Brain microvascular endothelial cell (primary cell): ENCODE results near the gene ATP5F1D.
A peak's percentile ranks its signal among the peaks of the same experiment; 100 is the strongest.

Experiments
- DNase-seq: peaks from one replicate; pipeline ENCODE4 v3.0.0-alpha.2; 2020
- H3K27ac ChIP-seq: fragments of 250-450 bp; sonication (Bioruptor Pico); 2 replicates; pipeline ENCODE4 v1.5.1; 2020; ENCODE audit warnings: mild to moderate bottlenecking, moderate library complexity
- H3K27me3 ChIP-seq: fragments of 250-450 bp; sonication (Bioruptor Pico); replicated peaks from 2 replicates; pipeline ENCODE4 v1.5.1; 2020; ENCODE audit warnings: mild to moderate bottlenecking
- H3K36me3 ChIP-seq: fragments of 250-450 bp; sonication (Bioruptor Pico); replicated peaks from 2 replicates; pipeline ENCODE4 v1.5.1; 2020; ENCODE audit warnings: mild to moderate bottlenecking
- H3K4me3 ChIP-seq: 2 replicates; pipeline ENCODE4 v1.5.1; 2011; ENCODE audit warnings: low read depth, mild to moderate bottlenecking, control low read depth, low read length, moderate library complexity
- in situ Hi-C: cut with HindIII; loops from 2 replicates; pipeline ENCODE4 v1.10.0; 2017; ENCODE audit warnings: low sequenced_read_pairs, low pct_ligation_motif_present
- TF ChIP-seq, protein P1 (sequence below): IDR thresholded peaks from 2 replicates; pipeline ENCODE4 v1.5.1; 2011; ENCODE audit warnings: low read depth, mild to moderate bottlenecking, moderate library complexity, low read length, control low read depth, inconsistent platforms; ENCODE audit errors: missing control alignments

Gene ATP5F1D

DNA sequence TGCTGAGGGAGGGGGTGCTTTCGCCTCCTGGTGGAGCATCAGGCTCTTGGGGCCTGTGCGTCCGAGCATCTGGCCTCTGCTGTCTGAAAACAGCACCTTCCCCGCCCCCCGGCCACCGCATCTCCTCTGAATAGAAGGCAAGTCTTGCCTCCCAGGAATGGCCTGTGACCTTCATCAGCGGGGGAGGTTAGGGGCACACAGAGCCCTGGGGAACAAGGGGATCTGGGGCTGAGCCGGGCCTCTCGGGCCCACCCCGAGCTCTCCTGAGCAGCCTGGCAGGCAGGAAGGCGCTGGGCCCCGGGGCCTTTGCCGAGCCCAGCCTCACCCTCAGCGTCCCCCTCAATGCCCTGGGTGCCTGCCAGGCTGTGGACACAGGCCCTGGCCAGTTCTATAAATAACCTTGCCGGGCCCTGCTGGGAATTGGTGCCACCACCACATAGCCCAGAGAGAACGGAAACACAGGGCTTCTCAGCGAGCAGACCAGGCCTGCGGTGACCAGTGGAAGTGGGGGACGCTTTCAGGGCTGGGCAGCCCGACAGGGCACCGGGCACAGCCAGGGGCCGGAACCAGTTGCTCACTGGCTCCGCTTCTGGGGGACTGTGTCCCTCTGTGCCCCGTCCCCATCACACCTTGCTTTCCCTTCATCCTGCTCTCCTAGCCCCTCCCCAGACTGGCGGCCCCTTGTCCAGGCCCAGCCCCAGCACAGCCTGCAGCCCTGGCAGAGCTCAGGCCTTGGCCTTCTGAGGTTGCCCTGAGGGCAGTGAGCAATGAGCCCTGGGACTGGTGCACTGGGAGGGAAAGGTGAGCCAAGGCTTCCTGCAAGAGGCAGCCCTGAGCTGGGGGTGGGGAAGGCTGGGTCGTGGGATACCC is 26.5 kb upstream of the ATP5F1D start:
- no peaks in the 10 kb centered on the region for H3K27me3 ChIP-seq
- no peak for DNase-seq
- H3K27ac ChIP-seq, result peak overlapping the region; percentile 25
- in situ Hi-C loops, result no loop called here
- H3K36me3 ChIP-seq, result peaks cover 5% of the 10 kb centered on the region
- TF ChIP-seq, protein P1, sequence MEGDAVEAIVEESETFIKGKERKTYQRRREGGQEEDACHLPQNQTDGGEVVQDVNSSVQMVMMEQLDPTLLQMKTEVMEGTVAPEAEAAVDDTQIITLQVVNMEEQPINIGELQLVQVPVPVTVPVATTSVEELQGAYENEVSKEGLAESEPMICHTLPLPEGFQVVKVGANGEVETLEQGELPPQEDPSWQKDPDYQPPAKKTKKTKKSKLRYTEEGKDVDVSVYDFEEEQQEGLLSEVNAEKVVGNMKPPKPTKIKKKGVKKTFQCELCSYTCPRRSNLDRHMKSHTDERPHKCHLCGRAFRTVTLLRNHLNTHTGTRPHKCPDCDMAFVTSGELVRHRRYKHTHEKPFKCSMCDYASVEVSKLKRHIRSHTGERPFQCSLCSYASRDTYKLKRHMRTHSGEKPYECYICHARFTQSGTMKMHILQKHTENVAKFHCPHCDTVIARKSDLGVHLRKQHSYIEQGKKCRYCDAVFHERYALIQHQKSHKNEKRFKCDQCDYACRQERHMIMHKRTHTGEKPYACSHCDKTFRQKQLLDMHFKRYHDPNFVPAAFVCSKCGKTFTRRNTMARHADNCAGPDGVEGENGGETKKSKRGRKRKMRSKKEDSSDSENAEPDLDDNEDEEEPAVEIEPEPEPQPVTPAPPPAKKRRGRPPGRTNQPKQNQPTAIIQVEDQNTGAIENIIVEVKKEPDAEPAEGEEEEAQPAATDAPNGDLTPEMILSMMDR, result peak; percentile 41
- H3K4me3 ChIP-seq, result no peak overlapping the region

DNA sequence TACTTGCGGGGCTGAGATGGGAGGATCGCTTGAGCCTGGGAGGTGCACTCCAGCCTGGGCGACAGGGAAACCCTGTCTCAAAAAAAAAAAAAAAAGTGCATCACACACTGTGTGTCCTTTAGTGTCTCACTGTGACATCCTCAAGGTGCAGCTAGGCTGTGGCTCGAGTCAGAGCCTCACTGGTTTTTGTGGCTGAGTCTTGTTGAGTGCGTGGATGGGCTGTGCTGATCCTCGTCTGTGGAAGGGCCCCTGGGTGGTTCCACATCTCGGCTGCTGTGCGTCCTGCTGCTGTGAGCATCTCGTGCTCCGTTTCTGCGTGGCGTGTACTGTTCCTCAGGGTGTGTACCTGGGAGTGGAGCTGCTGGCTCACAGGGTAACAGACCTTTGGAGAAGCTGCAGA is 24.8 kb upstream of the ATP5F1D start:
- Histone ChIP-seq H3K4me3 (no peak overlapping the region), H3K36me3 (peaks cover 13% of the 10 kb centered on the region), H3K27ac (no peak overlapping the region), H3K27me3 (no peaks in the 10 kb centered on the region)
- DNase-seq, result no peak
- in situ Hi-C loops, result no loop called here
- TF ChIP-seq, protein P1, result no peak

DNA sequence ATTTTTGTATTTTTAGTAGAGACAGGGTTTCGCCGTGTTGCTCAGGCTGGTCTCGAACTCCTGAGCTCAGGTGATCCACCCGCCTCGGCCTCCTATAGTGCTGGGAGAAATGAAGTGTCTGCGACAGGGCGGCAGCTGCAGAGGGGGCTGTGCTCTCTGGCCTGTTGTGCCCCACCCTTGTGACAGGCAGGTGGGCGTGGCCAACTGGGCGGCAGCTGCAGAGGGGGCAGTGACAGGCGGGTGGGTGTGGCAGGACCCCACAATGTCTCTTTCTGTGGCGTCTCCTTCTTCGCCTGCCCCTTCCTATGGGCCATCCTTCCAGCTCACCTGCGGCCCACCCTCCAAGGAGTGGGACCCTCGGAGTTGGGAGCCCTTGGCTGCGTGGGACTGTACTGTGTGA is 24.2 kb upstream of the ATP5F1D start:
- no peak for DNase-seq
- in situ Hi-C loops, result no loop called here
- Histone ChIP-seq H3K27ac (no peak overlapping the region), H3K27me3 (no peaks in the 10 kb centered on the region), H3K4me3 (no peak overlapping the region), H3K36me3 (peaks cover 13% of the 10 kb centered on the region)
- TF ChIP-seq, protein P1, result no peak

DNA sequence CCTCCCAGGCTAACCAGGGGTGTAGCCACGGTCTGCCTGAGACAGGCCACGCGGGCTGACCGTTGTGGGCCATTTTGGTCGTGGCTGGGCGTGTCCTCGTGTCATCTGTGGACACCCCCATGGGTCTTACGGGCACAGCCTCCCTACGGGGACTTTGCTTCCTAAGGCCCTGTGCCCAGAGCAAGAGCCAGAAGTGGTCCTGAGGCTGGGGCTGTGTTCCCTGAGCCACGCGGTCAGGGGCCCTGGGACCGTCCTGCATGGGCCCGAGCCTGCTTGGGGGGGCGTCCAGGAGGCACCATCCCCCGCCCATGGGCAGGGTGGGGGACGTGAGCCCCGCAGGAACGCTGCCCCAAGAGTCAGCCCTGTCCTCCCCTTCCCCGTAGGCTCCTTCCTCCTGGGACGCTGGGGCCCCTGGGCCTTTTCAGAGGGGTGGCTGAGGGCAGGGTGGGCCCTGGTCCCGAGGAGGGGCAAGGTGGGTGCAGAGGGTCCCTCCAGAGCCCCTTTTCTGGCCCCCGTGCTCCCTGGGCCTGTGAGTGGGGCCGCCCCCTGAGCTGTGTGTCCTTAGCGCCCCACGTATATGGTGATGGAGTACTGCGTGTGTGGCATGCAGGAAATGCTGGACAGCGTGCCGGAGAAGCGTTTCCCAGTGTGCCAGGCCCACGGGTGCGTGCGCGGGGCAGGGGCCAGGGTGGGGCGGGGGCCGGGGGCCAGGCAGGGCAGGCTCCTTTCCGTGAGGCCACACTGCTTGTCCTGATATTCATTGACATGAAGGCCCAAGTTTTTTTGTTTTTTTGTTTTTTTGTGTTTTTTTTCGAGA is 22.6 kb upstream of the ATP5F1D start:
- no peaks in the 10 kb centered on the region for H3K27me3 ChIP-seq
- TF ChIP-seq, protein P1, result no peak
- H3K4me3 ChIP-seq, result no peak overlapping the region
- no peak overlapping the region for H3K27ac ChIP-seq
- in situ Hi-C loops, result no loop called here
- peaks cover 17% of the 10 kb centered on the region for H3K36me3 ChIP-seq
- DNase-seq, result no peak

DNA sequence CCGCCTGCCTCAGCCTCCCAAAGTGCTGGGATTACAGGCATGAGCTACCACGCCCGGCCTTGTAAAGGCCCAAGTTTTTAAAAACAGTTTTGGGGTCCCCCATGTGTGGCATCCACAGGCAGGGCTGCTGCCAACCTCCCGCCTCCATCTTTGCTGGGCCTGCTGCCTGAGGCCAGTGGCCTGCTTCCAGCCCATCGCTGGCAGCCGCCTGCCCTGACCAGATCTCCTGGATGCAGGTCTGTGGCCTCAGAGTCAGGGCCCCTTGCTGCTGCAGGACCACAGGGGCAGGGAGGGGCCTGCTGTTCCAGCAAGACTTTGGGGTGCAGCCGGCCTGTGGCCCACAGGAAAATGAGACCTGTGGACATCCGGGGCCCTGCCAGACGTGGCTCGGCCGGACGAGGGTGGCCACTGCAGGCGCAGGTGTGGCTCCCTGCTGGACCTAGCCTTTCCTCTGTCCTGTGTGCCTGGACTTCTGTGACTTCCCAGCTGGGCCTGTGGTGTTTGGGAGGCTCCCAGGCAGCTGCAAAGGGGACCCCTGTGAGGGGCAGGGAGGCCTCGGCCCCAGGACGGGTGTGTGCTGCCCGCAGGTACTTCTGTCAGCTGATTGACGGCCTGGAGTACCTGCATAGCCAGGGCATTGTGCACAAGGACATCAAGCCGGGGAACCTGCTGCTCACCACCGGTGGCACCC is 21.6 kb upstream of the ATP5F1D start:
- H3K27ac ChIP-seq, result no peak overlapping the region
- peaks cover 17% of the 10 kb centered on the region for H3K36me3 ChIP-seq
- in situ Hi-C loops, result no loop called here
- DNase-seq, result no peak
- no peaks in the 10 kb centered on the region for H3K27me3 ChIP-seq
- no peak overlapping the region for H3K4me3 ChIP-seq
- TF ChIP-seq, protein P1, result no peak
